Right lobe of liver (tissue), 6 donors: ENCODE data around the gene MED8. TPM values are rescaled to one million over a fixed set of nuclear protein-coding genes. Genes with fewer than 3 reads are reported as not detected.
A peak's percentile ranks its signal among the peaks of the same experiment; 100 is the strongest.

Experiments used
- ATAC-seq, 4 donors: fragments of 200-7000 bp; cut with Tn5 transposase; one replicate each; pipeline ENCODE4 v1.9.1; 2020; ENCODE audit warnings: mild to moderate bottlenecking in 4 of 4, moderate library complexity in 4 of 4
- DNase-seq, 3 donors: peaks; one replicate each; pipeline ENCODE4 v3.0.0-alpha.2; 2020
- H3K27ac ChIP-seq, 3 donors: fragments of 200-600 bp; one replicate each; pipeline ENCODE4 v1.8.0; 2022
- H3K27me3 ChIP-seq, 2 donors: fragments of 200-600 bp; one replicate each; pipeline ENCODE4 v1.8.0; 2022
- H3K36me3 ChIP-seq, 4 donors: fragments of 200-600 bp; sonication (generic) in 1 of 4; one replicate each; pipeline versions ENCODE4 v1.5.1 to v1.8.0; 2017 to 2022; ENCODE audit warnings: control low read depth in 1 of 4
- H3K4me1 ChIP-seq, 4 donors: fragments of 200-600 bp; sonication (generic) in 1 of 4; one replicate each; pipeline versions ENCODE4 v1.5.1 to v1.8.0; 2017 to 2022; ENCODE audit warnings: control low read depth in 1 of 4
- H3K4me3 ChIP-seq, 3 donors: fragments of 200-600 bp; one replicate each; pipeline ENCODE4 v1.8.0; 2022
- H3K9me3 ChIP-seq, 4 donors: fragments of 200-600 bp; sonication (generic) in 1 of 4; one replicate each; pipeline versions ENCODE4 v1.5.1 to v1.8.0; 2017 to 2022; ENCODE audit warnings: control low read depth in 1 of 4
- POLR2A ChIP-seq: fragments of 450-650 bp; IDR thresholded peaks from one replicate; pipeline ENCODE4 v1.6.1; 2017; ENCODE audit warnings: antibody characterized with exemption, mild to moderate bottlenecking
- WGBS: methylation state at CpG from one replicate; pipeline ENCODE4 v1.1.6; 2018; ENCODE audit warnings: low coverage, low lambda C conversion rate; ENCODE audit not compliant: insufficient coverage; ENCODE audit errors: missing lambda C conversion rate; 5-methylcytosine and 5-hydroxymethylcytosine counted together
- intact Hi-C, 2 donors: fragments of 100-400 bp; cut with DNase I; formaldehyde crosslinking; loops; one replicate each; pipeline versions ENCODE4 v1.11.2 to v1.14.1; 2022
- total RNA-seq, 6 experiments: library from RNA; depleted of rRNA in 2 of 6; stranded (reverse); fragments of >200 nt in 2 of 6; fragmentation: NEBNext Ultra II Directional in 3 of 6; extraction: Animal tissue kit (Norgen Biotek cat#: 25700) in 3 of 6; gene quantifications; one replicate each; pipeline versions ENCODE4 v1.1.0 to v1.2.4, GENCODE V29; 2016 to 2023
- TF ChIP-seq, protein P1 (sequence below), 4 donors: fragments of 200-600 bp in 3 of 4; fragments of 450-650 bp in 1 of 4; IDR thresholded peaks; one replicate each; pipeline versions ENCODE4 v1.5.1 to v1.8.0; 2016 to 2022; ENCODE audit warnings: antibody characterized with exemption in 4 of 4, mild to moderate bottlenecking in 2 of 4
- donor health status: DM: no; HTN: yes; CAD: no.
- donor health status: DM: no; HTN: no; CAD: no.
- donor health status: DM: no; HTN: no; CAD: no.
- donor health status: DM: no; HTN: yes; CAD: no.
- donor health status: DM: no; HTN: yes; CAD: no.

MED8 gene
- total RNA-seq, 6 experiments from 2014 or later: 20.7 to 26.6 (median 24.1) TPM

- 83% methylated on average over 1 of the region's 1 CpG for WGBS
- TF ChIP-seq POLR2A: no peak
- TF ChIP-seq, protein P1, sequence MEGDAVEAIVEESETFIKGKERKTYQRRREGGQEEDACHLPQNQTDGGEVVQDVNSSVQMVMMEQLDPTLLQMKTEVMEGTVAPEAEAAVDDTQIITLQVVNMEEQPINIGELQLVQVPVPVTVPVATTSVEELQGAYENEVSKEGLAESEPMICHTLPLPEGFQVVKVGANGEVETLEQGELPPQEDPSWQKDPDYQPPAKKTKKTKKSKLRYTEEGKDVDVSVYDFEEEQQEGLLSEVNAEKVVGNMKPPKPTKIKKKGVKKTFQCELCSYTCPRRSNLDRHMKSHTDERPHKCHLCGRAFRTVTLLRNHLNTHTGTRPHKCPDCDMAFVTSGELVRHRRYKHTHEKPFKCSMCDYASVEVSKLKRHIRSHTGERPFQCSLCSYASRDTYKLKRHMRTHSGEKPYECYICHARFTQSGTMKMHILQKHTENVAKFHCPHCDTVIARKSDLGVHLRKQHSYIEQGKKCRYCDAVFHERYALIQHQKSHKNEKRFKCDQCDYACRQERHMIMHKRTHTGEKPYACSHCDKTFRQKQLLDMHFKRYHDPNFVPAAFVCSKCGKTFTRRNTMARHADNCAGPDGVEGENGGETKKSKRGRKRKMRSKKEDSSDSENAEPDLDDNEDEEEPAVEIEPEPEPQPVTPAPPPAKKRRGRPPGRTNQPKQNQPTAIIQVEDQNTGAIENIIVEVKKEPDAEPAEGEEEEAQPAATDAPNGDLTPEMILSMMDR (IDR thresholded peaks at IDR 0.05): no peak
- Histone ChIP-seq H3K27ac (no peak overlapping the region), H3K27me3 (no peaks in the 10 kb centered on the region), H3K36me3 (peaks cover 0 to 16% (median 4%) of the 10 kb centered on the region in 4 donors), H3K9me3 (no peaks in the 10 kb centered on the region), H3K4me3 (no peak overlapping the region), H3K4me1 (peaks cover 0 to 4% (median 0%) of the 10 kb centered on the region in 4 donors)
- intact Hi-C loops: no loop called here
- DNase-seq (no peak), ATAC-seq (no peak)
Measured at GRCh38 chr1:43379476-43379875, 10.1 kb downstream of the MED8 start.

- H3K4me1 ChIP-seq: peaks cover 0 to 16% (median 0%) of the 10 kb centered on the region in 4 donors
- TF ChIP-seq, protein P1 (IDR thresholded peaks at IDR 0.05): no peak
- no peak for TF ChIP-seq POLR2A
- H3K36me3 ChIP-seq: peaks cover 0 to 2% (median under 1%) of the 10 kb centered on the region in 4 donors
- no peak for DNase-seq
- intact Hi-C loops: no loop called here
- H3K9me3 ChIP-seq: no peaks in the 10 kb centered on the region
- no peak overlapping the region for H3K27ac ChIP-seq
- no peak overlapping the region for H3K4me3 ChIP-seq
- 100% methylated on average over 1 of the region's 1 CpG for WGBS
- H3K27me3 ChIP-seq: no peaks in the 10 kb centered on the region
- no peak for ATAC-seq
Measured at GRCh38 chr1:43377831-43378230, 11.8 kb downstream of the MED8 start.

GRCh38 chr1:43376723-43377235 is 12.8 kb downstream of the MED8 start:
- intact Hi-C loops: no loop called here
- TF ChIP-seq POLR2A: no peak
- TF ChIP-seq, protein P1 (IDR thresholded peaks at IDR 0.05): no peak
- Histone ChIP-seq H3K36me3 (peaks cover 0 to 2% (median 0%) of the 10 kb centered on the region in 4 donors), H3K4me1 (peaks cover 0 to 15% (median 0%) of the 10 kb centered on the region in 4 donors), H3K27me3 (no peaks in the 10 kb centered on the region), H3K27ac (no peak overlapping the region), H3K9me3 (no peaks in the 10 kb centered on the region), H3K4me3 (no peak overlapping the region)
- ATAC-seq: no peak
- DNase-seq: no peak
- WGBS: 96% methylated on average over 7 of the region's 7 CpGs

DNA sequence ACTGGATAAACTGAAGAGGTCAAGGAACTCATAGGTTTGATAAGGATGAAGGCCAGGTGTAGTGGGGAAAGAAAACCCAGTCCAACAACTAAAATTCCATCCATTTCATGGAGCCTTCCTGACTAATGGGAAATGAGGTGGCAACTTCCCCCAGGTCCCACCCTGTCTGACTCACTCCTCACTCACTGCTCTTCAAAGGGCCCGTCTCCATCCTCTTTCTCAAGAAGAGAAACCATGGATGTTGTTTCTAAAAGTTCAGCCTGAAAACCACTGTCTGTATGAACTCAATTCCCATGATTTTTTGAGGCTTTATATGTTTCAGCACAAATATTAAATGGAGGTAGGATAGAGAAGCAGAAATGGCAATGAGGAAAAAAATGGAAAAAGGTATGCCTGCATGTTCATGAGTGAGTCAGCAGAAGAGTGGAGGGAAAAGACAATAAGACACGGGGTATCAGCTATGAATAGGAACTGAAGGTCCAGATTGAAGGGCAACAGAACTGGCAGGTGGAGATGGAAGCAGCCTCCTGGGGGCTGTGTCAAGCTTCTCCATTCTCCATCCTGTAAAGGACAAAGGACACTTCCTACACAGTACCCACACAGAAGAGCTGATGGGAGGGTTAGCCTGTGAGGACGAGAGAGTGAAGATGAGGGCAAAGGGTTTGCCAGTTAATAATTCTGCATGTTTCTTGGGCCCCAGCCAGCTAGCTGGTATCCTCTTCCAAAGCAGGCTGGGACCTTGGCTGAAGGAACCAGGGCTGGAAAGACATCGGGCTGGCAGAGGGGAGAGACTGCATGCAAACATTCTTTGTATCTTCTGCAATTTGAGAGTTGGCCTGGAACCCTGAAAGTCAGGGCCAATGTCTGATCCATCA is 16.3 kb downstream of the MED8 start:
- DNase-seq (peak in 2 of 3 donors; percentile 32 to 73), ATAC-seq (peak; percentile 45 to 87 (median 64))
- Histone ChIP-seq H3K4me1 (peaks cover 0 to 23% (median 3%) of the 10 kb centered on the region in 4 donors), H3K27me3 (no peaks in the 10 kb centered on the region), H3K9me3 (no peaks in the 10 kb centered on the region), H3K27ac (no peak overlapping the region), H3K4me3 (no peak overlapping the region), H3K36me3 (no peaks in the 10 kb centered on the region)
- WGBS: 47% methylated on average over 4 of the region's 4 CpGs
- TF ChIP-seq POLR2A: no peak
- TF ChIP-seq, protein P1 (IDR thresholded peaks at IDR 0.05): no peak
- intact Hi-C loops: no loop called here
